H54 (cell line): ENCODE measurements around the gene TRIM31.

ENCODE experiments used
- DNase-seq: peaks from one replicate; pipeline ENCODE4 v3.0.0; 2011; ENCODE audit warnings: low spot score, mixed read lengths; ENCODE audit not compliant: insufficient read length
- FAIRE-seq: peaks from 3 replicates; lab custom pipeline; 2011; peaks lifted over from hg19 to GRCh38; lab: Jason Lieb, UNC
- POLR2A ChIP-seq: IDR thresholded peaks from 2 replicates; pipeline ENCODE4 v1.6.1; 2011; ENCODE audit warnings: low read depth, mild to moderate bottlenecking, low read length

The TRIM31 gene

GRCh38 chr6:30116724-30117123 is 3.8 kb upstream of the TRIM31 start:
- FAIRE-seq (no peak), DNase-seq (no peak)
- no peak for TF ChIP-seq POLR2A

- FAIRE-seq (no peak), DNase-seq (no peak)
- no peak for TF ChIP-seq POLR2A
Observed at GRCh38 chr6:30113841-30114240, 951 bp upstream of the TRIM31 start.

DNA sequence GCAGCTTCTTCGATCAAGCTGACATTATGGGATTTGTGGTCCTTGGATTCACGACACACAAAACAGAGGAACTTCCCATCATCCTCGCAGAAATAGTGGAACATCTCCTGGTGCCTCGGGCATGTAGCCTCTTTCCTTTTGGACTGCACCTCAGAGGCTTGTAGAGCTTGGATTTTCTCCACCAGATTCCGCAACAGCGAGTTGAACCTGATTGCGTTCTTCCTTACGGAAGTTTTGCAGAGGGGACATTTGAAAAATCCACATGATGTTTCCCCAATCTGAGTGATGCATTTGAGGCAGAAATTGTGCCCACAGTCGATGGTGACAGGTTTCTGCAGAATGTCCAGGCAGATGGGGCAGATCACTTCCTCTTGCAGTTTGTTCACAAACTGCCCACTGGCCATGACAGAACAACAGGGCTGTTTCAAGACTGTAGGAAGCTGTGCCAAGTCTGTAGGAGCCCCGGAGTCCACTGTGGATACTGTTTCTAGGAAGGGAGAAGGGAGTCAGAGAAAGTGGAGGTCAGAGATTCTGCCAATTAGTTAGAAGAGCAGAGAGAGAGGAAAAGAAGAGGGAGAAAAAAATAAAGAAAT is 392 bp downstream of the TRIM31 start:
- FAIRE-seq (no peak), DNase-seq (no peak)
- TF ChIP-seq POLR2A: no peak

DNA sequence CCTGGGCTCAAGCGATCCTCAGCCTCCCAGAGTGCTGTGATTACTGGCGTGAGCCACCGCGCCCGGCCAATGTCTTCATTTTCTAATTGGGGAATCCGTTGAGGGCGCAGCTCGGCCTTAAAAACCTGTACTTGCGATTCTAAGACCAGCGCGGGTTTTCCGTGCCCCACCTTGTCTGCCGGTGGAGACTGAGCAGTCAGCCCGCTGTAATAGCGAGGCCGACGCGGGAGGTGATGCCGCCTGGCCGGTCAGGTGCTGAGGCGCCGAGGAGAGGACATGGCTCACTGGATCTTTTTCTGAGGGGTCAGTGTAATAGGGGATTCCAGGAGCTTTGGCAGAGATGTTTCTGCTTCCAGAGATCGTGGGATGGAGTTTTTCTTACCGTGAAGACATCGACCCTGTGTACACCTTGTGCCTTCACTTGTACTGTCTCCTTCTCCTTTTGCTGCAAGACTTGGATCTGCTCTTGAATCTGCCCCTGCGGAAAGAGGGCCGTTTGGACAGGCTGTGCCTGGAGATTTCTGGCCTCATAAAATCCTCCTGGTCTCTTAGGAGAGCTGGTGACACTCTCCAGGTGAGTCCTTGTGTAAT is 1.5 kb downstream of the TRIM31 start:
- no peak for TF ChIP-seq POLR2A
- DNase-seq: no peak
- FAIRE-seq: no peak

DNA sequence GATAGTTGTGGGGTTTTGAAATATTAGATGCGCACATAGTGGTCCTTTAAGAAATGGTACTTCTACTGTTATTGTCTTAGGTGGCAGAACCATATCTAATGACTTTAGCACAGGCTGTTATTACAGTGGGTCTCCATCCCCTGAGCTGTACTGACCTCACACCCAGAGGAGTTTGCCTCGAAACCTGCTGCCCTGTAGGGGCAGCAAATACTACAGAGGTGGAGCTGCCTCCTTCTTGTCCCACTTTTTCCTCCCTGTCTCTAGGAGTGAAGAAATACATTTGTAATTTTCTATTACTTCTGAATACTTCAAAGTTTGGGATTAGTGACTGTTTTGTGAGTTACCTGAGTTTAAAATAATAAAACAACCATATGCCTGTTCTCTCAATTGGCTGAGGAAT is 8.2 kb downstream of the TRIM31 start:
- TF ChIP-seq POLR2A: no peak
- DNase-seq: no peak
- no peak for FAIRE-seq

- no peak for TF ChIP-seq POLR2A
- DNase-seq: no peak
- no peak for FAIRE-seq
Observed at GRCh38 chr6:30103872-30104179, 9.1 kb downstream of the TRIM31 start.

DNA sequence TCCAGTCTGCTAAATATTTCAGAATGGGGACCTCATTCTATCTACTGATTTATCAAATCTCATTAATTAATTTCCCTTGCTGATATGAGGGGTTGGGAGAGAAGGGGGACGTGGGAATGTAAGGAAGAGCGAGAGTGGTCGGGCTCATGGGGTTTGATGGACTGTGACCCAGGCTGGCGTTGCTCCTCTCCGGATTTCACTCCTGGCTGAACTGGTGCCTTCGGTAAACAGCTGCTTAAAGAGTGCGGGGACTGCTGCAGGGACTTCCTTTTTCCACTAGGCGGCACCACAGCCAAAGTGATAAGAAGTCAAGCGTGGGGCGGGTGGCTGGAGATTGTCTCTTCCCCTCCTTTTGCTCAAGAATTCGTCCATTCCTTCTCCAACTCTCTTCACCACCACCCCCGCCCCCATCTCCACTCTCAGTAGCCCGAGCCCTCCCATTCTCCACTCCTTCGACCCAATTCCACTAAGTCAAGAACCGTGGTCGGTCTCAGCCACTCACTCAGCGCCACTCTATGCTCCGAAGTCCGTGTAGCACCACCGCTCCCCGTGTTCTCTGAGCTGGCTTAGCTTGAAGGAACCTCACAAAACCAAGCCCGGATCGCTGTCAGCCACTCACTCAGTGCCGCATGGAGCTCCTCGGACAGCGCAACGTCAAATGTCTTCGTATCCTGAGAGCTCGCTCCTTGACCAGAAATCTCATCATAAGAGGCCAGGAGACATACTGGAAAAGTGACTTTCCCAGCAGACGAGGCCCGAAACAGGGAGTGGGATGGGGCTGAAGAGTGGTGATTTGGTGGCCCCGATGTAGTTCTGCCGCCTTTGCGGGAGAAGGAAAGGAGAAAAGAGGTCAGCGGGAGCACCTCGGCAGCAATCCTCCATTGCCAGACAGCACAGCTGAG is 9.7 kb downstream of the TRIM31 start:
- FAIRE-seq (peak; percentile 48), DNase-seq (peak; percentile 64)
- TF ChIP-seq POLR2A: no peak

DNA sequence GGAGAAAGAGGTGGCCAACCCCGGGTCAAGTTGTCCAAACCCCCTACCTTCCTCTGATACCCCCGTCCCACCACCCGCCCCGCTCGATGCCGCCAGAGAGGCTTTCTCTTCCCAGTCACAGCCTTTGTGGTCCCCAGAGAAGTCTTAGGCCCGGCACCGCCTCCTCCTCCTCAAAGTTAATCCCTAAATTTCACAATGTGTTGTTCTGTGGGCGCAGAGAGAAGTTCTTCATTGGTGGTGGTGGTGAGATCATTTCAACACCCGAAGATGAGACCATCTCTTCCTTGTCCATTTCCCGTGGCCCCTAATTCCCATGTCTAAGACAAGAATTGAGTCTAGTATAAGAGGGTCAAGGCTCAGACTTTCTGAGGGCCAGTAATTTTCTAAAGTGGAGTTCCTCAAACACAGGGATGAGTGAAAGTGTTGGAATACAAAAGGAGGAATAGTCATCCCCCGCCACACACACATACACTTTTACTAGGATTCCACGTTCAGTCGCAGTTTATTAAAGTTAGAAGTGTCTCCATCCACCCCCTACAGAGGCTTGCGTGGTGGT is 10.4 kb downstream of the TRIM31 start:
- no peak for TF ChIP-seq POLR2A
- DNase-seq (no peak), FAIRE-seq (no peak)

- DNase-seq: peak; percentile 87
- peak; percentile 61 for TF ChIP-seq POLR2A
- FAIRE-seq: no peak
Observed at GRCh38 chr6:30101444-30102413, 11.2 kb downstream of the TRIM31 start.

DNA sequence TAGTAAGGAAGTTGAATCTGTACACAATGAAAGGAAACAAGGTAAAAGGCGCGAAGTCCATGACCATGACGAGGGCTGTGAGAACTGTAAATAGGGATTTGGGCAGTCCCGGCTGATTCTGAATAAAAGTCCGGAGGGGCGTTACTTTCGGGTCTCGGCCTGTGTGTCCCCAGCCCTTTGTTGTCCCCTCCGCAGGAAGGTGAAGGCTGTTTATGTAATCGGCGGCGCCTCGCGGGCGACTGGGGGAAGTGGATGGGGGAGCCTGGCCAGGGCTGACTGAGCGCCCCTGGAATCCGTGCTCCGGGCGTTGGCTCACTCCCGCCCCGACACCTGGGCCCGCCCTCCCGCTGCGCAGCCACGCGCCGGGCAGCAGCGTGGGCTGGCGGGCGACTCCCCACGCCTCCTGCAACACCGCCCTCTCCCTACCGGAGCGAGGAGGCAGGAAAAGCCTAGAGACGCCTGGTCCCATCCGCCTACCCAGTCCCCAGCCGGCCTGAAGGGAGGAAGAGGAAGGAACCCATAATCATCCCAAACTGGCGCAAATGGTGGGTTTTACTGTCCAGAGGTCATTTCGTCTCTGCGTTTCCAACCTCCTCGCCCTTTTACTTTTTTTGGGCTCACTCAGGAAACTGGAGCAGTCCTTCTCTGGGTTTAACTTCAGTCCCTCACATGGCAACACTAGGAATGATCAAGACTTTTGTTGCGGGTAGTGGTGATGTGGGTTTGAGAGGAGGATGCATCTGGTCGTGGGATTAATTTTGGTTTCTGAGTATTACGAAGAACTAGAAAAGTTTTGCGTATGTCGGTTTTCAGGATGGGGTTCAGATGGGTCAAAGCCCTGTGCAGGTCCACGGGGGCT is 12.1 kb downstream of the TRIM31 start:
- FAIRE-seq: no peak

DNA sequence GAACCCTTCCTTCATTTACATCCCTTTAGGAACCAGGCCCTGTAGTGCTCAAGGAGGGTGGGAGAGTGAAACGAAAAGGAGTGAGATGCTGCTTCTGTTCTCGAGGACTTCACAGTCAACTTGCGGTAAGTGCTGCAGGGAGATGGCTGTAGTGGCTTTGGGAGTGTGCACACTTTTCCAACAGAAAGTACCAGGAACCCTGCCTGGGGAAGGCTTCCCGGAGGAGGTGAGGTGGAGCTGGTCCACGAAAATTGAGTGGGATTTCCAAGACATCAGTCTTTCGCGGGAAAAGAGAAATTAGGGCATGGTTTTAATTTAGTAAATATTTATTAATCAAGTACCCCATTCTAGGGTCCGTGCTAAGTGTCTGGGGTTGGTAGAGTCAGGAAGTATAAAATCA is 12.7 kb downstream of the TRIM31 start:
- TF ChIP-seq POLR2A: no peak
- no peak for DNase-seq
- FAIRE-seq: no peak

More for the DNA sequence above, 12.1 kb downstream of the TRIM31 start:
- no peak for DNase-seq
- TF ChIP-seq POLR2A: no peak
